Retinal pigment epithelial cell (primary cell): ENCODE results near the gene ARVCF.
"Not testable (repeated sequence)": the region's sequence is repeated elsewhere in the genome, so short reads cannot be mapped to it uniquely, and the experiment has no call there.

Experiments
- DNase-seq: peaks from one replicate; pipeline ENCODE4 v3.0.0-alpha.2; 2010; ENCODE audit warnings: low read depth
- H3K4me3 ChIP-seq: 2 replicates; pipeline ENCODE4 v1.5.1; 2011; ENCODE audit warnings: mild to moderate bottlenecking, low read length, control low read depth, moderate library complexity
- CTCF ChIP-seq: conservative IDR thresholded peaks from 2 replicates; pipeline ENCODE4 v1.5.1; 2011; ENCODE audit warnings: low read depth, low read length, control low read depth, inconsistent platforms

ARVCF gene

DNA sequence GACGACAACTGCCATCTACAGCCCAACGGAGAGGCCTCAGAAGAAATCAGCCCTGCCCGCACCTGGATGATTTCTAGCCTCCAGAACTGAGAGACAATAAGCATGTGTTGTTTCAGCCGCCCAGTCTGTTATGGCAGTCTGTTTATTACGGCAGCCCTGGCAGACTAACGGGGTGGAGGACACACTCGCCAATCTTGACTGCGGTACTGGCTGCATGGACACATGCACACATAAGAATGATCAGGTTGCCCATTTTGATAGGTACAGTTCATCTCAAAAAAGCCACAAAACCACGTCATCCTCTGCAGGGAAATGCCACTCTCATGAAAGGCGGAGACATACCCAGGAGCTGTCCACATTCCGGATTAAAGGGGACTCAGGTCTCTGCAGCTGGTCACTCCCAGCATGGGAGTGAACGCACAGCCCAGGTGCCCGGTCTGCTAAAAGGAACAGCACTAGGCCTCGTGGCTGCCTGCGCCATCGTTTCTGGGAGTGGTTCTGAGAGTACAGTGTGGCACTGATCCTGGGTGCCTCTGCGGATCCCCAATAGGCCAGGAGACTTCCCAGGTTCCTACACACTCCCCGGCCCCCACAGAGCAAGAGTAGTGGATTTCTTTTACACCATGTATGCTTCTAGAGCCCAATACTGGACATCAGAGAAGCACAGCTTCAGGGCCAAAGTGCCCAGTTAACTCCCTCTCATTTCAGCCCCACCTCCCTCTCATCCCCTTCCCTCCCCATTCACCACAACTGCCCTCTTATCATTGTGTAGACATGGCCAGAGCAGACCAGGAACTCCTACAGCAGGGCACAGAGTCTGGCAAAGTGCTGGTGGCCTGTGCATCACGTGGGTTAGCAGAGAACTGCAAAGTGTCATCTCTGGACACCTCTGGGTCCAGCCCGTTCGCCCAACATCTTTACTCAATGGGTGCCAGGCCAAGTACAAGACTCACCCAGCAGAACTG is 86.8 kb downstream of the ARVCF start:
- TF ChIP-seq CTCF: no peak
- DNase-seq: no peak
- H3K4me3 ChIP-seq: no peak overlapping the region

- no peak for DNase-seq
- no peak overlapping the region for H3K4me3 ChIP-seq
- TF ChIP-seq CTCF: no peak
Observed at GRCh38 chr22:19928207-19928606, 88.4 kb downstream of the ARVCF start.

DNA sequence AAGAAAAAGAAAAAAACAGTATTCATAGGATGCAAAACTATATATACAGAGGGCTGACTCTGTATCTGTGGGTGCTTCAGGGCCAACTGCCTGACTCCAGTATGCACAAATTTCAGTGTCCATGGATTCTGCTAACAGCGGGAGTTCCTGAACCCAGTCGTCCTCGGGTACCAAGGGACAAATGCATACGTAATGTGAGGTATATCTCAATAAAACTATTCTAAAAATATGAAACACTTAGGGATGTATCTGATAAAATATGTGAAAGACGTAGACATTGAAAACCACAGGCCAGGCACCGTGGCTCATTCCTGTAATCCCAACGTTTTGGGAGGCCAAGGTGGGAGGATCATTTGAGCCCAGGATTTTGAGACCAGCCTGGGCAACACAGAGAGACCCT is 88.9 kb downstream of the ARVCF start:
- no peak overlapping the region for H3K4me3 ChIP-seq
- TF ChIP-seq CTCF: no peak
- no peak for DNase-seq

GRCh38 chr22:19926028-19926427 is 90.6 kb downstream of the ARVCF start:
- DNase-seq, H3K4me3 ChIP-seq: not testable (repeated sequence)

DNA sequence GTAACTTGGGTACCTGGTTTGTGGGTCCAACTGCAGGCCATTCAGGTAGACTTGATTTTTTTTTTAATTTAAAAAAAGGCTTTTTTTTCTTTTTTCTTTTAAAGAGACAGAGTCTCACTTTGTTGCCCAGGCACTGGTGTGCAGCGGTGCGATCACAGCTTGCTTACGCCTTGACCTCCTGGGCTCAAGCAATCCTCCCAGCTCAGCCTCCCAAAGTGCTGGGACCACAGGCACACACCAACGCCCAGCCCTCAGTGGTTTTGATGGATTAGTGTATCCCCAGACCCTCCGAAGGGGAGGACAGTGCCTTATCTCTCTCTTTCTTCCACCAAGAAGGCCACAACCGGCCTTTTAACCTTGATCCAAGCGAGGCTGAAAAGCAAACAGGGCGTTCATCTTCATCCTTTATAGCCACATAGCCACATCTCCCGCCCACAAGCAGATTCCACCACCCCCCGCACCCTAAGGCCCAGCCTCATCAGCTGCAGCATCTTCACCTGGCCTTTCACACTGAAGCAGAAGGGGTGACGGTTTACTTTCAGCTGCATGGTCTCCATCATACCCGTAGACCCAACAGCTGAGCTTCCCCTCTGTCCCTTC is 92.6 kb downstream of the ARVCF start:
- TF ChIP-seq CTCF: no peak
- H3K4me3 ChIP-seq: no peak overlapping the region
- DNase-seq: no peak

GRCh38 chr22:19921544-19922081 is 95.0 kb downstream of the ARVCF start:
- no peak for DNase-seq
- no peak overlapping the region for H3K4me3 ChIP-seq
- TF ChIP-seq CTCF: no peak
